ENCODE data around the gene PAFAH2. TPM values are rescaled to one million over a fixed set of nuclear protein-coding genes. Genes with fewer than 3 reads are reported as not detected.
A peak's percentile ranks its signal among the peaks of the same experiment; 100 is the strongest.

PAFAH2 gene
- total RNA-seq, 1 experiment from 2014 or later: 12.4 TPM

- H3K27ac ChIP-seq (ENCODE audit: insufficient read length, low read depth, low read length): no peak overlapping the region
These were observed 79.2 kb downstream of the PAFAH2 start for GRCh38 chr1:25918615-25919014.

More at GRCh38 chr1:25918615-25919014, 79.2 kb downstream of the PAFAH2 start:
- Mint-ChIP-seq H3K9me3 (no peaks in the 10 kb centered on the region), H3K27ac (no peak overlapping the region), H3K4me1 (peaks cover 22 to 28% of the 10 kb centered on the region in 2 experiments), H3K27me3 (ENCODE audit: low read depth) (peaks cover 24% of the 10 kb centered on the region), H3K36me3 (ENCODE audit: insufficient read depth in 1 of 3, low read depth in 3 of 3) (no peaks in the 10 kb centered on the region), H3K4me3 (no peak overlapping the region)
- Histone ChIP-seq H2BK12ac (ENCODE audit: insufficient read length, low read depth, low read length) (no peak overlapping the region), H3K14ac (ENCODE audit: insufficient read depth, low read length) (no peak overlapping the region), H3K27me3 (ENCODE audit: insufficient read depth, low read length) (no peaks in the 10 kb centered on the region), H3K23ac (ENCODE audit: insufficient read length, low read depth, low read length) (no peak overlapping the region), H3K79me2 (ENCODE audit: insufficient read depth, low read length) (no peaks in the 10 kb centered on the region), H3K9me3 (ENCODE audit: control insufficient read depth, low read depth, low read length) (no peaks in the 10 kb centered on the region), H3K56ac (ENCODE audit: insufficient read length, low read depth, low read length) (no peak overlapping the region), H3K23me2 (ENCODE audit: insufficient read length, low read depth, low read length, poor library complexity, severe bottlenecking) (peaks cover 18% of the 10 kb centered on the region), H2AK5ac (ENCODE audit: insufficient read length, low read length) (no peak overlapping the region), H3K4me2 (ENCODE audit: insufficient read depth, insufficient read length, low read length) (no peak overlapping the region), H4K8ac (replicated peaks; ENCODE audit: insufficient read length, low read depth, low read length) (no peak overlapping the region), H2BK5ac (ENCODE audit: insufficient read length, low read length) (no peak overlapping the region), H2BK15ac (ENCODE audit: low read depth, low read length) (no peak overlapping the region), H3K79me1 (ENCODE audit: insufficient read depth, low read depth, low read length, poor library complexity, severe bottlenecking) (no peaks in the 10 kb centered on the region), H3K4me1 (ENCODE audit: insufficient read depth, low read length) (peaks cover 2% of the 10 kb centered on the region; the same call in 1 of the 2 replicates), H4K20me1 (ENCODE audit: control insufficient read depth, insufficient read depth, insufficient read length) (no peaks in the 10 kb centered on the region), H3T11ph (ENCODE audit: low read length) (no peak overlapping the region), H2AFZ (ENCODE audit: low read length) (no peak overlapping the region), H3K9ac (ENCODE audit: extremely low read depth, insufficient read length, low read length) (no peak overlapping the region), H3K4ac (ENCODE audit: low read depth, low read length) (no peak overlapping the region), H2BK20ac (ENCODE audit: low read depth, low read length, poor library complexity, severe bottlenecking) (no peak overlapping the region), H4K5ac (ENCODE audit: insufficient read length, low read depth, low read length) (no peak overlapping the region), H4K91ac (ENCODE audit: insufficient read length, low read depth, low read length) (no peak overlapping the region), H3K18ac (ENCODE audit: insufficient read length, low read depth, low read length) (no peak overlapping the region), H2BK120ac (ENCODE audit: low read depth, low read length, poor library complexity, severe bottlenecking) (no peak overlapping the region)
- no peak for TF ChIP-seq CTCF (conservative IDR thresholded peaks at IDR 0.05)
- peak; percentile 51 for DNase-seq
- no CpG with 5 or more reads among the region's 11 CpGs for WGBS (ENCODE audit: extremely low coverage, insufficient read length, low lambda C conversion rate)

Measured in H9 (cell line).